ENCODE measurements around the gene LAMC1.

- TF ChIP-seq CTCF (IDR thresholded peaks at IDR 0.05): no peak
- TF ChIP-seq EZH2 (IDR thresholded peaks at IDR 0.05; ENCODE audit: borderline replicate concordance, insufficient read depth, low read depth, low read length, poor library complexity, severe bottlenecking): no peak
These were observed 138.2 kb downstream of the LAMC1 start for GRCh38 chr1:183161391-183161790.

All from B cell (primary cell).